OCI-LY7 (cell line): Measurements from ENCODE around the gene APC. TPM values are rescaled to one million over a fixed set of nuclear protein-coding genes. Genes with fewer than 3 reads are reported as not detected.

Experiments
- BruUV-seq: library from RNA; stranded (reverse); fragments of 400-500 nt; replicated peaks from 2 replicates; lab custom pipeline; 2021; lab: Mats Ljungman, UMichigan
- CTCF ChIA-PET: fragments of 300-600 bp; sonication (Branson Sonifier 250); formaldehyde crosslinking; loops from one replicate; lab custom pipeline; 2022; ENCODE audit warnings: antibody characterized with exemption; ENCODE audit not compliant: unreplicated experiment; lab: Charles Lee
- POLR2A ChIA-PET: fragments of 300-600 bp; sonication (Branson Sonifier 250); formaldehyde crosslinking; loops from one replicate; lab custom pipeline; 2022; ENCODE audit warnings: antibody characterized with exemption; lab: Charles Lee
- DNase-seq: peaks from one replicate; pipeline ENCODE4 v3.0.0-alpha.2; 2015; ENCODE audit warnings: low spot score
- H2AFZ ChIP-seq: fragments of 200-600 bp; sonication (generic), shearing (Covaris generic); 2 replicates; pipeline ENCODE4 v1.6.1; 2014; ENCODE audit warnings: mild to moderate bottlenecking, antibody characterized with exemption, low read length, moderate library complexity
- H3K27ac ChIP-seq: fragments of 200-600 bp; sonication (generic); 2 replicates; pipeline ENCODE4 v1.5.1; 2014; ENCODE audit warnings: mixed run types, low read depth, mild to moderate bottlenecking, moderate library complexity, low read length, inconsistent platforms; ENCODE audit not compliant: poor library complexity, severe bottlenecking
- H3K36me3 ChIP-seq: fragments of 200-600 bp; sonication (generic); 2 replicates; pipeline ENCODE4 v1.6.1; 2014; ENCODE audit warnings: mild to moderate bottlenecking, antibody characterized with exemption, low read length, moderate library complexity, mixed read lengths; ENCODE audit not compliant: insufficient read depth
- H3K4me1 ChIP-seq: fragments of 200-600 bp; sonication (generic); 2 replicates; pipeline ENCODE4 v1.5.1; 2014; ENCODE audit warnings: mild to moderate bottlenecking, low read length; ENCODE audit not compliant: insufficient read depth, poor library complexity, severe bottlenecking
- H3K4me2 ChIP-seq: fragments of 200-600 bp; sonication (generic); 2 replicates; pipeline ENCODE4 v1.6.1; 2014; ENCODE audit warnings: mild to moderate bottlenecking, low read length
- H3K4me3 ChIP-seq: fragments of 200-600 bp; sonication (generic); 2 replicates; pipeline ENCODE4 v1.5.1; 2014; ENCODE audit warnings: mild to moderate bottlenecking, low read depth, low read length; ENCODE audit not compliant: poor library complexity, severe bottlenecking
- H3K79me2 ChIP-seq: fragments of 200-600 bp; sonication (generic); 2 replicates; pipeline ENCODE4 v1.6.1; 2016; ENCODE audit warnings: low read depth, mild to moderate bottlenecking, low read length, moderate library complexity, mixed read lengths; ENCODE audit not compliant: insufficient read depth
- H3K9me2 ChIP-seq: fragments of 200-600 bp; sonication (generic); 2 replicates; pipeline ENCODE4 v1.6.1; 2016; ENCODE audit warnings: mild to moderate bottlenecking, low read length, mixed read lengths; ENCODE audit not compliant: insufficient read depth
- H3K9me3 ChIP-seq: fragments of 200-600 bp; sonication (generic); 2 replicates; pipeline ENCODE4 v1.6.1; 2014; ENCODE audit warnings: mild to moderate bottlenecking, mixed run types, low read length, mixed read lengths
- H4K20me1 ChIP-seq: fragments of 200-600 bp; sonication (generic); 2 replicates; pipeline ENCODE4 v1.6.1; 2014; ENCODE audit warnings: mild to moderate bottlenecking, antibody characterized with exemption, low read length, moderate library complexity, mixed read lengths; ENCODE audit not compliant: insufficient read depth
- EZH2phosphoT487 ChIP-seq: fragments of 200-600 bp; sonication (generic); IDR thresholded peaks from 2 replicates; pipeline ENCODE4 v1.6.1; 2018; ENCODE audit warnings: low read depth, borderline replicate concordance, mild to moderate bottlenecking, mixed run types, antibody characterized with exemption, low read length, moderate library complexity, mixed read lengths
- intact Hi-C: fragments of 100-400 bp; cut with micrococcal nuclease; formaldehyde crosslinking; loops from one replicate; pipeline ENCODE4 v1.10.0; 2022; ENCODE audit not compliant: unreplicated experiment
- total RNA-seq, 2 experiments: library from RNA; depleted of rRNA in 1 of 2; stranded (reverse); fragments of >200 nt in 1 of 2; shearing (Covaris generic) in 1 of 2; gene quantifications; 2 replicates each; pipeline ENCODE4 v1.2.3, GENCODE V29; 2014 to 2022
- TF ChIP-seq, protein P1 (sequence below): fragments of 200-600 bp; sonication (generic); conservative IDR thresholded peaks from 2 replicates; pipeline ENCODE4 v1.5.1; 2014; ENCODE audit warnings: mild to moderate bottlenecking, antibody characterized with exemption, low read length, moderate library complexity, mixed read lengths

Gene APC
- total RNA-seq, 2 experiments from 2014 or later = 33.1 to 34.8 TPM

DNA sequence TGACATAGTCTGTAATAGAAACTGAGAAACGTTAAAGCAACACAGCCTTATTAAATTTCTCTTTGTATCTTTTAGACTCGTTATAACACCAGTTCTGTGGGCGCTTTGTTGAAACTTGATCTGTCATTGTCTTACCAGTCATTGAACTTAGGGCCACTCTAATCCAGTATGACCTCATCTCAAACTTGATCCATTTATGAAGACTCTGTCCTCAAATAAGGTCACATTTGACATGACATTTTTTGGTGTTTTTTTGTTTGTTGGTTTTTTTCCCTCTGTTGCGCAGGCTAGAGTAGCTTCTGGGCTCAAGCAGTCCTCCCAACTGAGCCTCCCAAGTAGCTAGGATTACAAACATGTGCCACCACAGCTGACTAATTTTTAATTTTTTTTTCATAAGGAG lies 5.9 kb downstream of the APC start:
- peaks cover 10% of the 10 kb centered on the region for H3K4me1 ChIP-seq
- no peak overlapping the region for H3K4me2 ChIP-seq
- ChIA-PET CTCF (interaction anchor here (1.0 kb wide), 1 partner anchor 14 kb away, joined by 3 read pairs; no protein-coding TSS in a partner anchor), POLR2A (interaction anchor here (0.6 to 1.0 kb wide), 4 partner anchors 16 to 323 kb away, joined by 3 to 4 read pairs (median 3); no protein-coding TSS in a partner anchor)
- intact Hi-C loops = no loop called here
- no peaks in the 10 kb centered on the region for H3K9me3 ChIP-seq
- no peak overlapping the region for H3K4me3 ChIP-seq
- H4K20me1 ChIP-seq = 0 out of 2 replicates have a peak, but pooled peaks cover 5% of the 10 kb centered on the region
- peaks cover 24% of the 10 kb centered on the region for H3K79me2 ChIP-seq
- no peak overlapping the region for H2AFZ ChIP-seq
- BruUV-seq = no TSS peak
- H3K36me3 ChIP-seq = no peaks in the 10 kb centered on the region; the same call in none of the 2 replicates
- no peak overlapping the region for H3K27ac ChIP-seq
- no peak for DNase-seq
- H3K9me2 ChIP-seq = no peaks in the 10 kb centered on the region
- TF ChIP-seq, protein P1, sequence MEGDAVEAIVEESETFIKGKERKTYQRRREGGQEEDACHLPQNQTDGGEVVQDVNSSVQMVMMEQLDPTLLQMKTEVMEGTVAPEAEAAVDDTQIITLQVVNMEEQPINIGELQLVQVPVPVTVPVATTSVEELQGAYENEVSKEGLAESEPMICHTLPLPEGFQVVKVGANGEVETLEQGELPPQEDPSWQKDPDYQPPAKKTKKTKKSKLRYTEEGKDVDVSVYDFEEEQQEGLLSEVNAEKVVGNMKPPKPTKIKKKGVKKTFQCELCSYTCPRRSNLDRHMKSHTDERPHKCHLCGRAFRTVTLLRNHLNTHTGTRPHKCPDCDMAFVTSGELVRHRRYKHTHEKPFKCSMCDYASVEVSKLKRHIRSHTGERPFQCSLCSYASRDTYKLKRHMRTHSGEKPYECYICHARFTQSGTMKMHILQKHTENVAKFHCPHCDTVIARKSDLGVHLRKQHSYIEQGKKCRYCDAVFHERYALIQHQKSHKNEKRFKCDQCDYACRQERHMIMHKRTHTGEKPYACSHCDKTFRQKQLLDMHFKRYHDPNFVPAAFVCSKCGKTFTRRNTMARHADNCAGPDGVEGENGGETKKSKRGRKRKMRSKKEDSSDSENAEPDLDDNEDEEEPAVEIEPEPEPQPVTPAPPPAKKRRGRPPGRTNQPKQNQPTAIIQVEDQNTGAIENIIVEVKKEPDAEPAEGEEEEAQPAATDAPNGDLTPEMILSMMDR = no peak
- no peak for TF ChIP-seq EZH2phosphoT487

DNA sequence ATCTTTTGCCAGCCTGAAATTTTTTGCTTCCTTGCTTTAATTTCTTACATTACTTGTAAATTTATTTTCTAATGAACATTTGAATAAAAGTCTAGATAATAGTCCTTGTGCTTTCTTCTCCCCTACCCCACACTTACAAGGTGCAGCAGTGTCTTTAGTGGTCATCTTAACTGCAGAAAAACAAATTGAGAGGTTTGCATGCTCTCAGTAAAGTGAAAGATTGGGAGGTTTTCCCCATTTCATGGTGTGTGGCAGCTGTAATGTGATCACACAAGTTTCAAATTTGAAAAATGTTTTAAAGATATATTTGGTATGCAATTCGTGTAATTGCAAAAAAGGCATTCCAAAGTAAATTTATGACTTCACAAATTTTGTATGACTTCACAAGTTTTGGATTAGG lies 14.7 kb downstream of the APC start:
- Histone ChIP-seq H3K27ac (no peak overlapping the region), H4K20me1 (0 out of 2 replicates have a peak, but pooled peaks cover 4% of the 10 kb centered on the region), H3K36me3 (peaks cover 9% of the 10 kb centered on the region; the same call in 1 of the 2 replicates), H3K4me3 (no peak overlapping the region), H2AFZ (no peak overlapping the region), H3K79me2 (peaks cover 33% of the 10 kb centered on the region; the same call in 1 of the 2 replicates), H3K9me3 (no peaks in the 10 kb centered on the region), H3K4me1 (no peaks in the 10 kb centered on the region), H3K9me2 (no peaks in the 10 kb centered on the region), H3K4me2 (no peak overlapping the region)
- no peak for TF ChIP-seq EZH2phosphoT487
- TF ChIP-seq, protein P1 = no peak
- ChIA-PET POLR2A (no interaction called here), CTCF (no interaction called here)
- DNase-seq = no peak
- BruUV-seq = no TSS peak
- intact Hi-C loops = loop anchor here (10.0 kb wide), 1 partner anchor 578 kb away; no protein-coding TSS in a partner anchor

DNA sequence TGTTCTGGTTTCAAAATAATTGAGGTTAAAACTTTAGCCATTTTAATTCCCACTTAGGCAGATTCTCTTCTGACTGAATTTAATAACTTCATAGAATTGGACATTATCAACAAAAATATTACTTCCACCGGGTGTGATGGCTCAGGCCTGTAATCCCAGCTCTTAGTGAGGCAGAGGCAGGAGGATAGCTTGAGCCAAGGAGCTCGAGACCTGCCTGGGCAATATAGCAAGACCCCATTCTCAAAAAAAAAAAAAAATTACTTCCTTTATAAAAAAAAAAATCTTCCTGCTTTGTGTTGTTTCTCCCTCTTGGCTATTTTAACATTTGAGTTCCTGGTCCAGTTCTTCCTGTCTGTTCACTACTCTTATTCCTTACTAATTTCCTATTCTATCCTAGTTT lies 18.0 kb downstream of the APC start:
- H3K4me2 ChIP-seq = no peak overlapping the region
- intact Hi-C loops = loop anchor here (10.0 kb wide), 1 partner anchor 581 kb away; no protein-coding TSS in a partner anchor
- peaks cover 25% of the 10 kb centered on the region for H3K36me3 ChIP-seq
- no peak overlapping the region for H2AFZ ChIP-seq
- DNase-seq = no peak
- no peak overlapping the region for H3K27ac ChIP-seq
- ChIA-PET CTCF (no interaction called here), POLR2A (interaction anchor here (0.6 kb wide), 3 partner anchors 8 to 105 kb away, joined by 3 to 8 read pairs (median 3); no protein-coding TSS in a partner anchor)
- 0 out of 2 replicates have a peak, but pooled peaks cover 4% of the 10 kb centered on the region for H4K20me1 ChIP-seq
- no peak for TF ChIP-seq EZH2phosphoT487
- TF ChIP-seq, protein P1 = no peak
- H3K4me3 ChIP-seq = no peak overlapping the region
- H3K4me1 ChIP-seq = no peaks in the 10 kb centered on the region
- no peaks in the 10 kb centered on the region for H3K9me2 ChIP-seq
- no peaks in the 10 kb centered on the region for H3K9me3 ChIP-seq
- H3K79me2 ChIP-seq = peaks cover 30% of the 10 kb centered on the region; the same call in 1 of the 2 replicates
- no TSS peak for BruUV-seq
